Keratinocyte (primary cell): Measurements from ENCODE around the gene DTL.

Source experiments
- EZH2 ChIP-seq: IDR thresholded peaks from one replicate; pipeline ENCODE4 v1.6.1; 2012; ENCODE audit warnings: inconsistent platforms, mild to moderate bottlenecking, low read length, moderate library complexity
- TF ChIP-seq, protein P1 (sequence below), 3 experiments: IDR thresholded peaks in 1 of 3; conservative IDR thresholded peaks in 1 of 3; optimal IDR thresholded peaks in 1 of 3; 2 replicates in 2 of 3; 3 replicates in 1 of 3; pipeline versions ENCODE3 to v1.5.1; 2011; ENCODE audit warnings: low read length in 3 of 3, mild to moderate bottlenecking in 3 of 3, moderate library complexity in 2 of 3, control low read depth in 1 of 3, inconsistent platforms in 1 of 3; ENCODE audit not compliant: insufficient read depth in 2 of 3; ENCODE audit errors: extremely low read depth in 1 of 3

- TF ChIP-seq, protein P1, sequence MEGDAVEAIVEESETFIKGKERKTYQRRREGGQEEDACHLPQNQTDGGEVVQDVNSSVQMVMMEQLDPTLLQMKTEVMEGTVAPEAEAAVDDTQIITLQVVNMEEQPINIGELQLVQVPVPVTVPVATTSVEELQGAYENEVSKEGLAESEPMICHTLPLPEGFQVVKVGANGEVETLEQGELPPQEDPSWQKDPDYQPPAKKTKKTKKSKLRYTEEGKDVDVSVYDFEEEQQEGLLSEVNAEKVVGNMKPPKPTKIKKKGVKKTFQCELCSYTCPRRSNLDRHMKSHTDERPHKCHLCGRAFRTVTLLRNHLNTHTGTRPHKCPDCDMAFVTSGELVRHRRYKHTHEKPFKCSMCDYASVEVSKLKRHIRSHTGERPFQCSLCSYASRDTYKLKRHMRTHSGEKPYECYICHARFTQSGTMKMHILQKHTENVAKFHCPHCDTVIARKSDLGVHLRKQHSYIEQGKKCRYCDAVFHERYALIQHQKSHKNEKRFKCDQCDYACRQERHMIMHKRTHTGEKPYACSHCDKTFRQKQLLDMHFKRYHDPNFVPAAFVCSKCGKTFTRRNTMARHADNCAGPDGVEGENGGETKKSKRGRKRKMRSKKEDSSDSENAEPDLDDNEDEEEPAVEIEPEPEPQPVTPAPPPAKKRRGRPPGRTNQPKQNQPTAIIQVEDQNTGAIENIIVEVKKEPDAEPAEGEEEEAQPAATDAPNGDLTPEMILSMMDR (optimal IDR thresholded peaks at IDR 0.05 in 1 of 3, IDR thresholded peaks at IDR 0.05 in 1 of 3, conservative IDR thresholded peaks at IDR 0.05 in 1 of 3; ENCODE audit: extremely low read depth in 1 of 3, insufficient read depth in 2 of 3, low read length in 3 of 3), result no peak
- TF ChIP-seq EZH2, result no peak
These were observed 41.5 kb downstream of the DTL start for GRCh38 chr1:212077028-212077427.
